Tibial nerve (tissue), 4 donors: Measurements from ENCODE around the gene BANP. TPM values are rescaled to one million over a fixed set of nuclear protein-coding genes. Genes with fewer than 3 reads are reported as not detected.
"Not testable (repeated sequence)": the region's sequence is repeated elsewhere in the genome, so short reads cannot be mapped to it uniquely, and the experiment has no call there.

Source experiments
- DNase-seq, 2 donors: peaks; one replicate each; pipeline ENCODE4 v3.0.0-alpha.2; 2019; ENCODE audit warnings: low spot score in 2 of 2
- H3K27ac ChIP-seq, 4 donors: fragments of 200-600 bp; sonication (generic) in 3 of 4; one replicate each; pipeline ENCODE4 v1.5.1; 2017 to 2019; ENCODE audit warnings: mild to moderate bottlenecking in 1 of 4
- H3K27me3 ChIP-seq, 2 donors: fragments of 200-600 bp; sonication (generic) in 1 of 2; one replicate each; pipeline versions ENCODE4 v1.5.1 to v1.6.0; 2017 to 2019
- H3K36me3 ChIP-seq, 3 donors: fragments of 200-600 bp; sonication (generic); one replicate each; pipeline ENCODE4 v1.5.1; 2018 to 2019
- H3K4me1 ChIP-seq, 4 donors: fragments of 200-600 bp; sonication (generic) in 3 of 4; one replicate each; pipeline ENCODE4 v1.5.1; 2017 to 2019
- H3K4me3 ChIP-seq, 4 donors: fragments of 200-600 bp; sonication (generic) in 3 of 4; one replicate each; pipeline ENCODE4 v1.5.1; 2017 to 2019; ENCODE audit warnings: mild to moderate bottlenecking in 1 of 4, moderate library complexity in 1 of 4
- H3K9me3 ChIP-seq, 4 donors: fragments of 200-600 bp; sonication (generic) in 3 of 4; one replicate each; pipeline ENCODE4 v1.5.1; 2017 to 2019
- EP300 ChIP-seq, 2 donors: sonication (generic); formaldehyde crosslinking; IDR thresholded peaks; one replicate each; pipeline ENCODE4 v1.6.1; 2017; ENCODE audit warnings: antibody characterized with exemption in 2 of 2, mild to moderate bottlenecking in 1 of 2
- POLR2A ChIP-seq, 2 donors: fragments of 450-650 bp; IDR thresholded peaks; one replicate each; pipeline ENCODE4 v1.6.1; 2017; ENCODE audit warnings: antibody characterized with exemption in 2 of 2, mild to moderate bottlenecking in 2 of 2, moderate library complexity in 2 of 2
- WGBS, 2 donors: methylation state at CpG; one replicate each; pipeline ENCODE4 v1.1.5; 2018; 5-methylcytosine and 5-hydroxymethylcytosine counted together
- total RNA-seq, 4 donors: library from RNA; depleted of rRNA; stranded (reverse); fragments of >200 nt; gene quantifications; one replicate each; pipeline ENCODE4 v1.1.0, GENCODE V29; 2016
- TF ChIP-seq, protein P1 (sequence below), 5 experiments: fragments of 200-600 bp in 3 of 5; fragments of 450-650 bp in 2 of 5; sonication (generic) in 3 of 5; IDR thresholded peaks; one replicate each; pipeline ENCODE4 v1.5.1; 2016 to 2019; ENCODE audit warnings: antibody characterized with exemption in 5 of 5, mild to moderate bottlenecking in 3 of 5, moderate library complexity in 2 of 5

BANP gene
- total RNA-seq, 4 donors from 2014 or later, result 21.9 to 27.3 (median 24.6) TPM

DNA sequence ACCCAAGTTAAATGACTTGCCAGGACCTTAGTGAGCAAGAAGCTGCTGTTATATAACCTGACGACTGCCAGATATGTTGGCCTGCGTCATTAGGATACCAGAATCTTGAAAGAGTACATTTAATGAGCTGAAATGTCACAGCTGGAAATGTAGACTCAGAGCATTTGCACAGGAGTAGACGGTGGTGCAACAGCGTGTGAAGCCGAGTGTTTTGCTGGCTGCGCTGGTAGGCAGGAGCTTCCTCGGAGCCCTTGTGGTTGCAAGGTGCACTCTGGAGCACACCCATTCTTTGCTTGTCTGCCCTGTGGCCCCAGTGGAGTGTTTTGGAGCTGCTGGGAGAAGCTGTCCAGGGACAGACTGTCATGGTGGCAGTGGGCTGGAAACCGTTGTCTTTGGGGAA, 79.3 kb downstream of the BANP start:
- no peak for DNase-seq
- H3K27ac ChIP-seq, result no peak overlapping the region
- WGBS, 2 donors, result 80 to 97% methylated on average over 8 of the region's 8 CpGs

DNA sequence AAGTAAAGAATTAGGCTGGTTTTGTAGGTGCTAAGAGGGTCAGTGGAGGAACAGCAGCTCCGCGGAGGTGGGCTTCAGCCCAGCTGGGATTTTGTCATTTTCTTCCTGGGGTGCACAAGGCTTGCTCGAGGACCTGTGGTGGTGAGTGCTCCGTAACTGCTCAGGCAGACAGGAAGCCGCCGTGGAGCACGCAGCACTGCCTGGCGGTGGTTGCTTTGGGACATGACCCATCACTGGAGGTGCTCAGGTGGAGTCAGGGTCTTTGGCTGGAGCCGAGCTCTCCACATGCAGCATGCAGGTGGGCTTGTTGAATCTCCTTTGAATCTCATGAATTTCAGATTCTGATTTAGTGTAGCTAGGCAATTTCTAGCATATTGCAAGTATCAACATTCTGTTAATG, 79.7 kb downstream of the BANP start:
- H3K27me3 ChIP-seq, H3K9me3 ChIP-seq, H3K4me3 ChIP-seq, H3K27ac ChIP-seq, DNase-seq: not testable (repeated sequence)
- Histone ChIP-seq H3K4me1 (peaks cover 0 to 12% (median 2%) of the 10 kb centered on the region in 4 donors), H3K36me3 (peaks cover 0 to 44% (median 6%) of the 10 kb centered on the region in 3 donors)
- WGBS, 2 donors, result 93 to 95% methylated on average over 9 of the region's 9 CpGs

More for the DNA sequence above, 79.3 kb downstream of the BANP start:
- Histone ChIP-seq H3K9me3 (no peaks in the 10 kb centered on the region), H3K4me3 (no peak overlapping the region), H3K4me1 (peaks cover 0 to 16% (median 2%) of the 10 kb centered on the region in 4 donors), H3K36me3 (peaks cover 0 to 39% (median 6%) of the 10 kb centered on the region in 3 donors), H3K27me3 (no peaks in the 10 kb centered on the region)
- TF ChIP-seq POLR2A (IDR thresholded peaks at IDR 0.05) (no peak), EP300 (IDR thresholded peaks at IDR 0.05) (no peak)
- TF ChIP-seq, protein P1, sequence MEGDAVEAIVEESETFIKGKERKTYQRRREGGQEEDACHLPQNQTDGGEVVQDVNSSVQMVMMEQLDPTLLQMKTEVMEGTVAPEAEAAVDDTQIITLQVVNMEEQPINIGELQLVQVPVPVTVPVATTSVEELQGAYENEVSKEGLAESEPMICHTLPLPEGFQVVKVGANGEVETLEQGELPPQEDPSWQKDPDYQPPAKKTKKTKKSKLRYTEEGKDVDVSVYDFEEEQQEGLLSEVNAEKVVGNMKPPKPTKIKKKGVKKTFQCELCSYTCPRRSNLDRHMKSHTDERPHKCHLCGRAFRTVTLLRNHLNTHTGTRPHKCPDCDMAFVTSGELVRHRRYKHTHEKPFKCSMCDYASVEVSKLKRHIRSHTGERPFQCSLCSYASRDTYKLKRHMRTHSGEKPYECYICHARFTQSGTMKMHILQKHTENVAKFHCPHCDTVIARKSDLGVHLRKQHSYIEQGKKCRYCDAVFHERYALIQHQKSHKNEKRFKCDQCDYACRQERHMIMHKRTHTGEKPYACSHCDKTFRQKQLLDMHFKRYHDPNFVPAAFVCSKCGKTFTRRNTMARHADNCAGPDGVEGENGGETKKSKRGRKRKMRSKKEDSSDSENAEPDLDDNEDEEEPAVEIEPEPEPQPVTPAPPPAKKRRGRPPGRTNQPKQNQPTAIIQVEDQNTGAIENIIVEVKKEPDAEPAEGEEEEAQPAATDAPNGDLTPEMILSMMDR (IDR thresholded peaks at IDR 0.05), result no peak

DNA sequence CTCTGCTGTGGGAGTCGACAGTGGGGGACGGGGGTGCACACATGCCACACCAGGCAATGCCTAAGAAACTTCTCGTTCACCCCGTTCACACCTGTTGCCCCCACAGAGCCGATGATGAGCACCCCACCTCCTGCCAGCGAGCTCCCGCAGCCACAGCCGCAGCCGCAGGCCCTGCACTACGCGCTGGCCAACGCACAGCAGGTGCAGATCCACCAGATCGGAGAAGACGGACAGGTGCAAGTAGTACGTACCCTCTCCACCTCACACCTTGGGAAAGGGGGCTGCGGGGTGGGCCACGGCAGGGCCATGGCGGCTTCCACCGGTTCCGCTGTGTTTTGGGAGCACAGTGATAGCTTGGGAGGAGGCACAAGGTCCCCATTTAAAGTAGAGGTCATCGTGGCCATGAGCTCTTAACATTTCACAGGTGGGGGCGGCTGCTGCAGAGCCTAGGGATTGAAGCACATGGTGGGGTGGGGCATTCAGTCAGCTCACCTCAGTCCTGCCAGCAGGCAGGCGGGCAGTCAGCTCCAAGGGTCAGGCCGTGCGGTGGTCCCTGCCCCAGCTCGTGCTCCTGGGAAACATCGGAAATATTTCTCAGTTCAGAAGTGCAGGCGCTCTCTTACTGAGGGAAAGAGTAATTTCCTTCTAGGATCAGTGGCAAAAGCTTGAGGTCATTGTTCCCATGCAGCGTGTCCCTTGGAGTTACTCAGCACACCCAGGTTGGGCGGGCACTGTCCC, 81.9 kb downstream of the BANP start:
- 96% methylated on average over 21 to 29 of the region's 30 CpGs for WGBS, 2 donors

DNA sequence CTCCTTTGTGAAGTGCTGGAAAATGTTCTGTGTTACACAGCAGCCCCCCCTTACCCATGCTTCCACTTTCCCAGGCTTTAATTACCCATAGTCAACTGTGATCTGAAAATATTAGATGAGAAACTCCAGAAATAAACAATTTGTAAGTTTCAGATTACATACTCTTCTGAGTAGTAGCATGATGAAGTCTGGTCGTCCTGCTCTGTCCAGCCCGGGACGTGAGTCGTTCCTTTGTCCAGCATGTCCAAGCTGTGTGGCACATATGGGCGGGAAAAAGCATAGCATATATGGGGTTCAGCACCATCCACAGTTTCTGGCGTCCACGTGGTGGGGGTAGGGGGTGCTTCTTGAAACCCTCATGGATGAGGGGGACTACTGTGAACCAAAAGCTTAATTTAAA, 83.5 kb downstream of the BANP start:
- no peak for DNase-seq
- 89 to 93% methylated on average over 7 of the region's 7 CpGs for WGBS, 2 donors
- no peak overlapping the region for H3K4me3 ChIP-seq
- peaks cover 0 to 59% (median 0%) of the 10 kb centered on the region in 3 donors for H3K36me3 ChIP-seq
- H3K9me3 ChIP-seq, result no peaks in the 10 kb centered on the region
- no peaks in the 10 kb centered on the region for H3K4me1 ChIP-seq
- TF ChIP-seq POLR2A (IDR thresholded peaks at IDR 0.05) (no peak), EP300 (IDR thresholded peaks at IDR 0.05) (no peak)
- TF ChIP-seq, protein P1 (IDR thresholded peaks at IDR 0.05), result no peak
- no peak overlapping the region for H3K27ac ChIP-seq
- H3K27me3 ChIP-seq, result no peaks in the 10 kb centered on the region

More for the DNA sequence above, 81.9 kb downstream of the BANP start:
- H3K36me3 ChIP-seq, result peaks cover 0 to 50% (median 0%) of the 10 kb centered on the region in 3 donors
- not testable (repeated sequence) for H3K4me1 ChIP-seq, H3K9me3 ChIP-seq, H3K27me3 ChIP-seq, H3K27ac ChIP-seq, DNase-seq, H3K4me3 ChIP-seq

DNA sequence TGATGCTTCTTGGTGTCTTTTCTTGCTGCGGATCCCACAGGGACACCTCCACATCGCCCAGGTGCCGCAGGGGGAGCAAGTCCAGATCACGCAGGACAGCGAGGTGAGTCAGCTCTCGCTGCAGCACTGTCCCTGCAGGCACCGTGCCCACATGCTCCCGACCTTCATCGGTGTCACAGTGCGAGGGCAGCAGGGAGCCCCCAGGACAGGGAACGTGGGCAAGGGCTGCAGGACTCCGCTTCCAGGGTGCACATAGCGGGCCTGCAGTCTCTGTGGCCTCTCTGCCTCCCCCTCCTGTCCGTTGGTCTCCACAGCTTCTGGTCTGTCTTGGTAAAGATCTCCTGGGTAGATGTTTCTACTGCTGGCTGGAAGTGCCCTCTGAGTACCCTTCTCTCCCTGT, 84.1 kb downstream of the BANP start:
- Histone ChIP-seq H3K36me3 (peaks cover 0 to 62% (median 0%) of the 10 kb centered on the region in 3 donors), H3K27me3 (no peaks in the 10 kb centered on the region), H3K4me1 (no peaks in the 10 kb centered on the region), H3K27ac (no peak overlapping the region), H3K4me3 (no peak overlapping the region), H3K9me3 (no peaks in the 10 kb centered on the region)
- TF ChIP-seq, protein P1 (IDR thresholded peaks at IDR 0.05), result no peak
- TF ChIP-seq POLR2A (IDR thresholded peaks at IDR 0.05) (no peak), EP300 (IDR thresholded peaks at IDR 0.05) (no peak)
- no peak for DNase-seq
- WGBS, 2 donors, result 86 to 91% methylated on average over 14 of the region's 14 CpGs

DNA sequence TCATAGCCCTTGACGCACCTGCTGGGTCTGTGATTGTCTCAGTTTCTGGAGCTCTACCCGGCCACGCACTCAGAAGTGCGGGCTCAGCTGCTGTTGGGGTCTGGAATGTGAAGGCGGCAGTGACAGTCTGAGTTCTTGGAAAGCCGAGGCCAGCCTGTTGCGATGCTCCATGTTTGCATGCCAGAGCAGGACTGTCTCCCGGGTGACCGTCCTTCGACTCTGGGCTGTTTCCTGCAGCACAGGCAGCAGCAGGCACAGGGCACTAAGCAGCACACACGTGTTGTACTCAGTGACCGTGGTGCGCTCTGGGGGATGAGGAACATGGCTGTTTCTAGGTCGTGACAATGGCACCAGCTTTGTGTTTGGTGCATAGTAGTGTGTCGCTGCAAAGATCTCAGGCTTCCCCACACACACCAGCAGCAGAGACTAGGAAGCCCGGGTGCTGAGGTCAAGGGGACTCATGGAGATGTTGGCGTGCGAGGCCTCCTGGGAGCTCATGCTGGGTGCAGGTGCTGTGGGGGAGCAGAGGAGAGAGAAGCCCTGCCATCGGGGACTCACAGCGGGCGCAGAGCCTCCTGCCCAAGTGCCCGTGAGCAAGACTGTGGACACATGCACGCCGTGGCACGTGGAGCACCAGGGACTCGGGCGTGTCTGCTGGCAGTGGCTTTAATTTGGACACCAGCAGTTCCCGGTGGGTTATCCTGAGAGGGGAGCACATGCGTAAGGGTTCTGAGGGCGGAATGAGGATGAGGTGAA, 84.8 kb downstream of the BANP start:
- not testable (repeated sequence) for H3K4me1 ChIP-seq, DNase-seq, H3K27ac ChIP-seq, H3K9me3 ChIP-seq, H3K27me3 ChIP-seq, H3K4me3 ChIP-seq
- H3K36me3 ChIP-seq, result peaks cover 0 to 70% (median 0%) of the 10 kb centered on the region in 3 donors
- 95 to 96% methylated on average over 29 to 30 of the region's 30 CpGs for WGBS, 2 donors

DNA sequence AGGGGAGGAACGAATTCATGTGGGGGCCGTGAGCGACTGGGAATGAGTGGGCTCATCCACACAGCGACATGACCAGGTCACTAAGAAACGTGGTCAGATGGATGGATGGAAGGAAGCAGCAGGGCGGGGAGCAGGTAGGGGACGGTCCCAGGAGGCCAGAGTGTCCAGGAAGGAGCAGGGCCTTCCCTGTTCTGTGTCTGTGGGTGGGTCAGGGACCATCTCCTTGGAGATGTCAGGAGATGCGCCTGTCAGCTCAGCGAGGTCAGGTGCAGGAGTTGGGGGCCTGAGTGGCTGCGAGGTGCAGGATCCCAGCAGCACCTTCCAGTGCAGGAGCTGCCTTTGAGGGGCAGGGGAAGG, 85.4 kb downstream of the BANP start:
- not testable (repeated sequence) for H3K4me3 ChIP-seq, H3K27ac ChIP-seq, H3K27me3 ChIP-seq, H3K4me1 ChIP-seq, DNase-seq, H3K9me3 ChIP-seq
- H3K36me3 ChIP-seq, result peaks cover 0 to 71% (median 0%) of the 10 kb centered on the region in 3 donors
- WGBS, 2 donors, result 88 to 91% methylated on average over 10 of the region's 10 CpGs

DNA sequence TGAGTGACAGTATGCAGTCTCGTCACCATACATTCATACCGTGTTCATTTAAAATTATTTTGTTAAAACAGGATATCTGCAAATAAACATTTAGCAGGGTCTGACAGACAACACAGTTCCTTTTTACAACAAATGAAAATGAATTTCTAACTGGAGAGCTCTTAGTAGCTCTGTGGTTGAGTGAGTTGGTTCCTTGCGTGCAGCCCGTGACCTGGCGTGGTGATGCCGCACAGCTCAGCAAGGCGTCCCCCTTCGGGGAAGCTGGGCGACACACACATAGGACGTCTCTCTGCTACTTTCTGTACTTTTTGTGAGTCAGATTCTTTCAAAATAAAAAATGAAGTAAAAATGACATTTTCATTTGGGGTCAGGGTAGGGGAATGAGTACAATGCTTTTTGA, 86.1 kb downstream of the BANP start:
- DNase-seq, H3K27me3 ChIP-seq, H3K4me3 ChIP-seq, H3K9me3 ChIP-seq, H3K4me1 ChIP-seq, H3K27ac ChIP-seq: not testable (repeated sequence)
- H3K36me3 ChIP-seq, result peaks cover 0 to 78% (median 0%) of the 10 kb centered on the region in 3 donors
- 81 to 85% methylated on average over 10 of the region's 10 CpGs for WGBS, 2 donors

DNA sequence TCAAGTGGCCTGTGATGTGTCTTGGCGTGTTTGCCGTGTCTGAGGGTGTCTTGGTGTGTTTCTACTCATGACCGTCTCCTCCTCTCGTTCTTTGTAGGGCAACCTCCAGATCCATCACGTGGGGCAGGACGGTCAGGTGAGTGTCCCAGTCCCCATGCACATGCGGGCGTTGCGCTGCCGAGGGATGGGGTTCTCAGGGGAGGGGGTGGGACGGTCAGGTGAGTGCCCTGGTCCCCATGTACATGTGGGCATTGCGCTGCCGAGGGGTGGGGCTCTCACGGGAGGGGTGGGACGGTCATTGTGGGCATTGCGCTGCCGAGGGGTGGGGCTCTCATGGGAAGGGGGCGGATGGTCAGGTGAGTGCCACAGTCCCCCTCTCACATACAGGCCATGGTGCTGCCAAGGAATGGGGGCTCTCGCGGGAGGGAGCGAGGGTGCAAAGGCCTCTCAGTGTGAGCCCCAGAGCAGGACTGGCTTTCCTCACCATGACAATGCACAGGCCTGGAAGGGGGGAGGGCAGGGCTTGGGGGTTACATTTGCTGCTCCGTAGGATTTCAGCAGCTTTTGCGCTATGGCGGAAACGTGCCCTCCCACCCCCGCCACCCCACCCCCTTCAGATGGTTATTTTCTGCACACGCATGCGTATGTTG, 86.8 kb downstream of the BANP start:
- not testable (repeated sequence) for H3K4me1 ChIP-seq, H3K27me3 ChIP-seq, H3K4me3 ChIP-seq, DNase-seq, H3K9me3 ChIP-seq, H3K27ac ChIP-seq
- WGBS, 2 donors, result 88 to 91% methylated on average over 20 of the region's 28 CpGs
- H3K36me3 ChIP-seq, result peaks cover 0 to 76% (median 0%) of the 10 kb centered on the region in 3 donors
